ENCODE data around the gene PLEKHJ1.

PLEKHJ1 gene

GRCh38 chr19:2251106-2252054 lies 15.3 kb upstream of the PLEKHJ1 start:
- DNase-seq (ENCODE audit: low read depth): no peak
- no peak overlapping the region for H3K4me3 ChIP-seq (ENCODE audit: low read depth, low read length)

DNA sequence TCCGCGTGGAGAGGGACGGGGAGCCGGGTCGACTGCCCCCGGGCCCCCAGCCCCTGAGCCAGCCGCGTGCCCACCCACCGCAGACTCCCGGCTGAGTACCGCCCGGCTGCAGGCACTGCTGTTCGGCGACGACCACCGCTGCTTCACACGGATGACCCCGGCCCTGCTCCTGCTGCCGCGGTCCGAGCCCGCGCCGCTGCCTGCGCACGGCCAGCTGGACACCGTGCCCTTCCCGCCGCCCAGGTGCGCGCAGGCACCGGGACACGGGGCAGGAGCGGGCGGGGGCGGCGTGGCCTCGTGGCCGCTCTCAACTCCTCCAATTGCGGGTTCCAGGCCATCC lies 14.6 kb upstream of the PLEKHJ1 start:
- no peak overlapping the region for H3K4me3 ChIP-seq (ENCODE audit: low read depth, low read length)
- no peak for DNase-seq (ENCODE audit: low read depth)

DNA sequence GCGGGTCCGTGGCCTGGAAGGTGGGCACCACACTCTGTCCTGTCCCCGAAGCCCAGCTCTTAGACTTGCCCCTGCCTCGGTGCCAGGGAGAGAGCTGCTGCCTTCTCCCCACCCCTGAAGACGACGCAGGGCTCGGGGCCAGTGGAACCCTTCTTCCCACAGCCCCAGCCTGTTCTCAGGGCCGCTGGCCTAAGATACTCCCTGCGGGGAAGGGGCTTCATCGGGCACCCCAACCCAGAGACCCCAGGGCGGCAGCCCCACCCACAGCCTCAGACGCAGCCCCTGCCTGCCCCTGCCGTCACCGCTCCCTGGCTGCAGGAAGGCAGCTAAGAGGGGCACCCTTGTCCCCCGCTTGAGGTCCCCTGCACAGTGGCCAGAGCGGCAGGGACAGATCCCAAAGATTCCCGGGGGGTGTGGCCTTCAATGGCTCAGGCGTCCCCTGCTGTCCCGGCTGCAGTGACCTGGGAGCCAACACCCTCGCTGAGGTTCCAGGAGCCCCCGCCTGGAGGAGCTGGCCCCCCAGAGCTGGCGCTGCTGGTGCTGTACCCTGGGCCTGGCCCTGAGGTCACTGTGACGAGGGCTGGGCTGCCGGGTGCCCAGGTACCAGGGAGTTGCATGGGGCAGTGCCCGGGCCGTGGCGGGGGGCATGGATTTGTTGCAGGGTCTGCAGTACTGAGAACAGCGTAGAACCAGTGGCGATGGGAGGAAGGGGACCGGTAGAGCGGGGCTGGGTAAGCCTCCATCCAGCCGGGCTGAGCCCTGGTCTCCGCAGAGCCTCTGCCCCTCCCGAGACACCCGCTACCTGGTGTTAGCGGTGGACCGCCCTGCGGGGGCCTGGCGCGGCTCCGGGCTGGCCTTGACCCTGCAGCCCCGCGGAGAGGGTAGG lies 14.0 kb upstream of the PLEKHJ1 start:
- DNase-seq (ENCODE audit: low read depth): no peak
- H3K4me3 ChIP-seq (ENCODE audit: low read depth, low read length): no peak overlapping the region

- no peak for DNase-seq (ENCODE audit: low read depth)
- H3K4me3 ChIP-seq (ENCODE audit: low read depth, low read length): no peak within 1 kb of the TSS
Measured at GRCh38 chr19:2249010-2249866, 13.1 kb upstream of the PLEKHJ1 start, which contains the start of gene AMH. TSS of gene AMH (plus strand) at chr19:2249323. CDS start at chr19:2249333, 10 bp downstream.

GRCh38 chr19:2248136-2249009 lies 12.2 kb upstream of the PLEKHJ1 start:
- DNase-seq (ENCODE audit: low read depth): no peak
- H3K4me3 ChIP-seq (ENCODE audit: low read depth, low read length): no peak overlapping the region

GRCh38 chr19:2247433-2248101 lies 11.4 kb upstream of the PLEKHJ1 start:
- DNase-seq (ENCODE audit: low read depth): no peak
- no peak overlapping the region for H3K4me3 ChIP-seq (ENCODE audit: low read depth, low read length)

DNA sequence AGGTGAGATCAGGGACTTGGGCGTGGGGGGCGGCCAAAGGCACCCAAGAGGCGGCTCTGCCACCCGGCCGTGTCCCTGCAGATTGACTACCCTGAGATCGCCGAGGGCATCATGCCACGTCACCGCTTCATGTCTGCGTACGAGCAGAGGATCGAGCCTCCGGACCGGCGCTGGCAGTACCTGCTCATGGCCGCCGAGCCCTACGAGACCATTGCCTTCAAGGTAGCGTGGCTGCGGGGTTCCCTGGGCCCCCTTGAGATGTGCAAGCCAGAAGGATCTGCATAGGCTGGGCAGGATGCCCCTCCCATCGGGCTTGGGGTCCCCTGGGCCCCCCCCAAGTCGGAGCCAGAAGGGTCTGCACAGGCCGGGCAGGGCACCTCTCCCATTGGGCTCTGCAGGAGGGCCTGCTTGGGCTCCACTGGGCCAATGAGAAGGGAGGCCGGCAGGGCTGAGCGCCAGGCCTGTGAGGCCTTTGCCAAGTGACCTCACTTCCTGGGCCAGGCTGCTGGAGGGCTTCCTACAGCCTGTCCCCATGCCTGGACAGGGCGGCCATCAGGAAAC lies 10.8 kb upstream of the PLEKHJ1 start:
- H3K4me3 ChIP-seq (ENCODE audit: low read depth, low read length): no peak overlapping the region
- no peak for DNase-seq (ENCODE audit: low read depth)

GRCh38 chr19:2246014-2246620 lies 10.0 kb upstream of the PLEKHJ1 start:
- H3K4me3 ChIP-seq (ENCODE audit: low read depth, low read length): no peak overlapping the region
- DNase-seq (ENCODE audit: low read depth): no peak

DNA sequence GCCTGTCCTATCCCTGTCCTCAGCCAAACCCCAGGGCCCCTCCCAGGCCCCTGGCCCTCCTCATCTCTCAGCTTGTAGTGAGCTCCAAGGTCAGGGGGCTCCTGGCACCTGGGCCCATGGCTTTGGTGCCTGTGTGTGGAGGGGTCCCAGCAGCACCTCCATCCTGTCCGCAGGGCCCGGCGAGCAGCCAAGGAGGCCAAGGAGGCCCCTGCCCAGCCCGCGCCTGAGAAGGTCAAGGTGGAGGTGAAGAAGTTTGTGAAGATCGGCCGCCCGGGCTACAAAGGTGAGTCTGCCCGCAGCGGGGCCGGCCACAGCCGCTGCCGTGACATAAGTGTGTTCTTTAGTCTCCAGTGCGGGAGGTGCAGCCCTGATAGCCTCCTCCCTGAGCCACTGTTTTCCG lies 9.1 kb upstream of the PLEKHJ1 start:
- H3K4me3 ChIP-seq (ENCODE audit: low read depth, low read length): no peak overlapping the region
- no peak for DNase-seq (ENCODE audit: low read depth)

GRCh38 chr19:2244486-2244885 lies 8.4 kb upstream of the PLEKHJ1 start:
- no peak for DNase-seq (ENCODE audit: low read depth)
- no peak overlapping the region for H3K4me3 ChIP-seq (ENCODE audit: low read depth, low read length)

DNA sequence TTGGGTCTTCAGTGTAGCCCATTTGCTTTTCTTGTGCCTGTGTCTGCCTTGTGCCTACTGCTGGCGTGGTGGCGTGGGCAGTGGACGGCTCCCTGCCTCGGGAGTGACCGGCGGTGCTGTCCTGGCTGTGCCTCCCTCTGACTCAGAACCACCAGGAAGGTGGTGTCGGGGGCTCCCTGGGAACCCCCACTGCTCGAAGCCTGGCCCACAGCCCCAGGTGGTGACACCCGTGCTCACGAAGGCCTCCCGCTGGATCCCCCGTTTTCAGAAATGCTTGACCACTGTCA lies 7.9 kb upstream of the PLEKHJ1 start:
- DNase-seq (ENCODE audit: low read depth): no peak
- no peak overlapping the region for H3K4me3 ChIP-seq (ENCODE audit: low read depth, low read length)

- H3K4me3 ChIP-seq (ENCODE audit: low read depth, low read length): no peak overlapping the region
- DNase-seq (ENCODE audit: low read depth): no peak
Measured at GRCh38 chr19:2243274-2244124, 7.4 kb upstream of the PLEKHJ1 start.

GRCh38 chr19:2242816-2243215 lies 6.7 kb upstream of the PLEKHJ1 start:
- no peak for DNase-seq (ENCODE audit: low read depth)

GRCh38 chr19:2242092-2242537 lies 6.0 kb upstream of the PLEKHJ1 start:
- H3K4me3 ChIP-seq (ENCODE audit: low read depth, low read length): no peak overlapping the region
- no peak for DNase-seq (ENCODE audit: low read depth)

More at GRCh38 chr19:2242816-2243215, 6.7 kb upstream of the PLEKHJ1 start:
- no peak overlapping the region for H3K4me3 ChIP-seq (ENCODE audit: low read depth, low read length)

GRCh38 chr19:2240881-2241760 lies 5.0 kb upstream of the PLEKHJ1 start:
- DNase-seq (ENCODE audit: low read depth): no peak
- H3K4me3 ChIP-seq (ENCODE audit: low read depth, low read length): no peak overlapping the region
